DMS153 (cell line): ENCODE data around the gene MNAT1.

Experiments used
- DNase-seq: peaks from one replicate; lab custom pipeline; 2025; lab: John Stamatoyannopoulos, UW

Gene MNAT1

GRCh38 chr14:60968099-60968498 is 233.5 kb downstream of the MNAT1 start:
- DNase-seq = no peak

- no peak for DNase-seq
Observed at GRCh38 chr14:60968671-60969070, 234.1 kb downstream of the MNAT1 start.

GRCh38 chr14:60970146-60970545 is 235.6 kb downstream of the MNAT1 start:
- DNase-seq = no peak

- DNase-seq = no peak
Observed at GRCh38 chr14:60971271-60971670, 236.7 kb downstream of the MNAT1 start.

DNA sequence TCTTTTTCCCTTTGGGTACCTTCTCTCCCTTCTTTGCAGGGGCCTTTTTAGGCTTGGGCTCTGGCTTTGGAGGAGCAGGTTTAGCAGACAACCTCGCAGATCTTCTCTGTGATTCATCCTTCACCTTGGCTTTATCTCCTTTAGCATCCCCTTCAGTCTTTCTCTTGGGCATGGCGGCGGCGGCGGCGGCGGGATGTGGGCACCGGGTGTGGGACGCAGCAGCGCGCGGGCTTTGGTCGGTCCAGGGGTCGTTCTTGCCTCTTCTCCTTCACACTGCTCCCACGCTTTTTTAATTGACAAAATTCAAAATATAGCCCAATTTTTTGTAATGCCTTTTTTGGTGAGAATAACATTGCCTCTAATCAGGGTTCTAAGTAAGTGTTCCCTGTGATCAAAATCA is 237.7 kb downstream of the MNAT1 start:
- no peak for DNase-seq

GRCh38 chr14:60973070-60973469 is 238.5 kb downstream of the MNAT1 start:
- no peak for DNase-seq

- DNase-seq = no peak
Observed at GRCh38 chr14:60974090-60974651, 239.6 kb downstream of the MNAT1 start.

DNA sequence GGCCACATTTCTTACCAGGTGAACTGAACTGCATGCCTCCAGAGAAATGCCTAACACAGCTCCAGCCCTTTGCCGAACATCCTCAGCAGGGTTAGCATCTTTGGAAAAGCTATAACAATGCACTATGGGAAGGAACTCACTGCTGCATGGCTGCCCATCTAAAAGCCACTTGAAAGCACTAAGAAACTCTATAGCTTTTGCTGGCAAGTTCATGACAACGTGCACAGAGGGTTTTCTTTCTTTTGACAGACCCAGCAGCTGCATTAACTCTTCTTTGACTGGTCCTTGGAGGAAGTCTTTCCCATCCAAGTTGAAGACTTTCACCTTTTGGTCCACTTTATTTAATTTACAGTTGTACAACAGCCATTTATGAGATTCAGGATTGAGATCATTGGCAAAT is 241.0 kb downstream of the MNAT1 start:
- DNase-seq = no peak

DNA sequence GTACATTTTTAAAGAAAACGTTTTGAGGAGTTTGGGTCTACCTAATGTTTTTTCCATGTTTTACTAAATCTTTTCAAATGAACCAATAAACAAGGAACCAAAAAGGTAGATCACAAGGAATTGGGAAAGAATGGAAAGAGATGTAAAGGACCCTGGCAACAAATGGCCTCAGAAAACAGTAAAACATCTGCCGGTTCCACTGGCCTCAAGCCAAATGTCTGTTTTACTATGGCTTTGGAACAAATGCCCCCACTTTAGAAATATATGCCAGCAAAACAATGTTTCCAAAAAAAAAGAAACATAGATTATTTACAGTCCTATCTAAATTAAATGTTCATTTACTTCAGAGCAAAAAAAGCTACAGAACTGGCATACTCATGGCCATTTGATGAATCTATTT is 243.3 kb downstream of the MNAT1 start:
- DNase-seq = no peak

DNA sequence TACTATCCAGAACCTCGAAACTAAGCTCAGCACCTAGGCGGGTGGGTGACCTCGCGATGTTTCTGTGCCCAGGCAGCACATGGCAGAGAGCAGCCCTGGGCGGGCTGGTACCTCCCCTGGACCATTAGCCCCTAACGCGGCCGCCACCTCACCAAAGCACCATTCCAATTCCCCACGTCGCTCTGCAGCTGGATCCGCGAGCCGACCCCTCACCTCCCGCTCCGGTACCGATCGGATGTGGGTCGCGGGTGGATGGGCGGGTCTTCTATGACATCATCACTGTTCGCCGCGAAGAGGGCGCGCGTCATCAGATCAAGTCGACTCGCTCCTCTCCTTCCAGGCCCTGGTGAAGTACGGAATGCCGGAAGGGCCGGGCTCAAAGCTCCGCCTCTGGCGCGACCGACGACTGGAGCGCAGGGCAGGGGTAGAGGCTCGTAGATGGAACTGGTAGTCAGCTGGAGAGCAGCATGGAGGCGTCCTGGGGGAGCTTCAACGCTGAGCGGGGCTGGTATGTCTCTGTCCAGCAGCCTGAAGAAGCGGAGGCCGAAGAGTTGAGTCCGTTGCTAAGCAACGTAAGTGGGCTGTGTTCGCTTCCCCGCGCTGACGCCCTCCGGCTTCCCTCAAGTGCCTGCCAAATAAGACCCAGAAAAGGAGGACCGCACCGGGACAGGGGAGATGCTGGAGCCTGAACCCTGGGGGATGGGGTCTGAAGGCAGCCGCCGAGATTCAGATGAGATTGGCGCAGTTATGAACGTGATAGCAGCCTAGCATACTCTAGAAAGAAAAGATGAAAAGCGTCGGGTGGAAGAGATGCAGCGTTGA is 246.5 kb downstream of the MNAT1 start, which contains the start of the genes SLC38A6 and TRMT5:
TSS of gene SLC38A6 (plus strand) at position 435 of the 822 bp plus-strand sequence. CDS start at position 468, 33 bp downstream.
TSS of gene TRMT5 (minus strand) at position 269 of the 822 bp plus-strand sequence. CDS start at position 163, 106 bp downstream.
- peak; percentile 90 for DNase-seq

GRCh38 chr14:60981633-60982455 is 247.3 kb downstream of the MNAT1 start:
- no peak for DNase-seq

- DNase-seq = no peak
Observed at GRCh38 chr14:60984196-60984595, 249.6 kb downstream of the MNAT1 start.

DNA sequence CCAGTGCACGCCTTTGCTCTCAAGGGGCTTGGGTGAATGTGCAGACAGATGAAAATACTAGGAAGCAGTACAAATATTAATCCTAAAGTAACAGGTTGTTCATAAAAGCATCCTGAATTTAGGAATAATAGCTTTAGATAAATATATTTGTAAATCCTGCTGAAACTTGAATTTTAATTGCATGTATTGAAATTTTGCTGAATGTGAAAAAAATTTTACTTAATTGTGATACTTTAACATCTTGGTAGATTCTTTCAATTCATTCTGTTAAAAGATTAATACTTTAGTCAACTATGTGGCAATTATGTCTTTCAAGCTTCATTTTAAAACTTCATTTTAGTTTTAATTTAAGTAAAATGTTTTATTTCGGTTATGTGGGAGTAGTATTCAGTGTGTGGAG is 251.9 kb downstream of the MNAT1 start:
- no peak for DNase-seq

DNA sequence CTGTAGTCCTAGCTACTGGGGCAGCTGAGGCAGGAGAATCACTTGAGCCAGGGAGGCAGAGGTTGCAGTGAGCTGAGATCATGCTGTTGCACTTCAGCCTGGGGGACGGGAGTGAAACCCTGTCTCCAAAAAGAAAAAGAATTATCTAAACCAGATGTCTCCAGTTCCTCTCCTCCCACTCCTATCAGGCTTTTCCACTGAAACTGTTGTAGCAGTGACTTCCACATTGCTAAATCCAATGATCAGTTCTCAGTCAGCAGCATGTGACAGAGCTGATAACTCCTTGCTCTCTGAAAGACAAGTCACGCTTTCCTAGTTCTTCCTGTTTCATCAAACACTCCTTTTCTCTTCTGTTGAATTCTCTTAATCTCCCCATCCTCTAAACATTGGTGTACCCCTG is 255.0 kb downstream of the MNAT1 start:
- DNase-seq = no peak

DNA sequence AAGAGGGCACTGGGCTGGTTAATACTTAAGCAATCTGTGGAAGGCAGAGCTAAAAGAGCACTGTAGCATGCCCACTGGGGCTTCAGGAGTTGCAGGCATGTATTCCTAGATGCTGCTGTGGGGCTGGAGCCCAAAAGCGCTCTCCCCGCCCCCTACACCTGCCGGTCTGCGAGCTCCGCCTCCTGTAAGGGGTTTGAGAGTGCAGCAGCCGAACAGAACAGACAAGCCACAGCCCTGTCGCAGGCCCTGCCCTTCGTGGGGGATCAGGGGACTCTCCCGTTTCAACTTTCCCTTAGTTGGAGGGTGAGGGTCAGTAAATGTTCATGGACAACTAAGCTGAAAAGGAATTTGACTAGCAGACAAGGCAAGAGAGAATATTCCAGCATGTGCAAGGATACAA is 264.1 kb downstream of the MNAT1 start:
- DNase-seq = no peak

DNA sequence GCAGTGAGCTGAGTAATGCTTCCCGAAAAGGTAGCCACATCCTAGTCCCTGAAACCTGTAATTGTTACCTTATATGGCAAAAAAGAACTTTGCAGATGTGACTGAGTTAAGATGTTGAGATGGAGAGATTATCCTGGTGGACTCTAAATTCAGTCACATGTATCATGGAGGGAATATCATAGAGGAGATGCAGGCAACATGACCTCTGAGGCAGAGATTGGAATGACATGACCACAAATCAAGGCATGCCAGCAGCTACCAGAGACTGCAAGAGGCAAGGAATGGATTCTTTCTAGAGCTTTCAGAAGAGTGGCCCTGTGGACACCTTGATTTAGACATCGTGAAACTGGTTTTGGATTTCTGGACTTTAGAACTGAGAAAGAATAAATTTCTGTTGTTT is 265.0 kb downstream of the MNAT1 start:
- DNase-seq = no peak

DNA sequence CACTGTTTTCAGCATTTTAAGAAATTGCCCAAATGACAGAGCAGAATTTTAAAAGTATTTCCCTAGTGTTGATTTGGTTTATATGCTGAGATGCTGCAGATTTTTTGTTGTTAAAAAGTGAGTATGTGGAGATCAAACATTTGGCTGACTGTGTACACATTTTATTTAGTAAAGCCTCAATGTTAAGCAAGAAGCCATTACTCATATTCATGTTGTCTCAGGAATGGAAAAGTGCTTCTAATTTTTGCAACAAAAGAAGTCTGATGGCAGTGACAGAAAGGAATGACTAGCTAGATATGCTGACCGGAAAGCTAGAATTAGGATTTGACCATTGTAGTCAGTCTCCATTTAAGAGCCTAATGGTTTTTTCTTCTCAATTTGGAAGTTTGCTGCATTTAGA is 269.0 kb downstream of the MNAT1 start:
- no peak for DNase-seq

DNA sequence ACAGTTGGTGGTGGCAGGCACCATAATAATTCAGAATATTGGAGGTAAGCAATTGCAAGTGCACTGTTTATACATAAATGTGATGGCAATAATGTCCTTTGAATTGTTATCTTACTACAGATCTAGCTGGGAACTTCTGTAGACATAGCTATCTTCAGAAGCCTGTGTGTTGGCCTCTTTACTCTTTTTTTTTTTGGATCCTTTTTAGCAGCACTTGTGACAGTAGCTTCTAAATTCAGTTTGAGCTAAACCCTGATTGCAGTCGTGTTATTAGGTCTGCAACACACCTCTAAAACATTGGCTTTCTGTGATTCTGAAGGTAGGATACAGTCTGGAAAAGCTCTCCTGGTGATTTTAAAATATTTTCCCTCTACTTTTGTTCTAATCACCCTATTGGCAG is 285.0 kb downstream of the MNAT1 start:
- no peak for DNase-seq
